Osteocyte (in vitro differentiated cells): Measurements from ENCODE around the gene DENND1A. TPM values are rescaled to one million over a fixed set of nuclear protein-coding genes. Genes with fewer than 3 reads are reported as not detected.

Experiments
- DNase-seq: peaks from one replicate; pipeline ENCODE4 v3.0.0; 2021; ENCODE audit warnings: mixed read lengths; ENCODE audit not compliant: unreplicated experiment; ENCODE audit errors: extremely low spot score
- H3K27ac Mint-ChIP-seq: one replicate; pipeline ENCODE4 v1.8.0; 2021; ENCODE audit warnings: mild to moderate bottlenecking, mixed read lengths; ENCODE audit not compliant: unreplicated experiment
- H3K27me3 Mint-ChIP-seq: one replicate; pipeline ENCODE4 v1.8.0; 2021; ENCODE audit warnings: mixed read lengths; ENCODE audit not compliant: unreplicated experiment
- H3K36me3 Mint-ChIP-seq: one replicate; pipeline ENCODE4 v1.8.0; 2021; ENCODE audit warnings: mixed read lengths; ENCODE audit not compliant: unreplicated experiment
- H3K4me1 Mint-ChIP-seq: one replicate; pipeline ENCODE4 v1.8.0; 2021; ENCODE audit warnings: mixed read lengths; ENCODE audit not compliant: unreplicated experiment
- H3K4me3 Mint-ChIP-seq: one replicate; pipeline ENCODE4 v1.8.0; 2021; ENCODE audit warnings: mild to moderate bottlenecking, moderate library complexity, mixed read lengths; ENCODE audit not compliant: unreplicated experiment
- H3K9me3 Mint-ChIP-seq: one replicate; pipeline ENCODE4 v1.8.0; 2021; ENCODE audit warnings: mixed read lengths; ENCODE audit not compliant: unreplicated experiment
- CTCF ChIP-seq: fragments of 200-600 bp; sonication (generic); IDR thresholded peaks from 2 replicates; pipeline ENCODE4 v1.5.0; 2021; ENCODE audit warnings: antibody characterized with exemption, mild to moderate bottlenecking, moderate library complexity
- total RNA-seq: library from RNA; stranded (reverse); gene quantifications from 2 replicates; pipeline ENCODE4 v1.2.1, GENCODE V29; 2021

The DENND1A gene
- total RNA-seq, 1 donor from 2014 or later: 19.8 TPM

GRCh38 chr9:123419721-123420591, 510.0 kb downstream of the DENND1A start:
- TF ChIP-seq CTCF: no peak
- DNase-seq: no peak
- no peaks in the 10 kb centered on the region for H3K4me1 Mint-ChIP-seq
- H3K9me3 Mint-ChIP-seq: no peaks in the 10 kb centered on the region
- H3K27ac Mint-ChIP-seq: no peak overlapping the region
- no peaks in the 10 kb centered on the region for H3K27me3 Mint-ChIP-seq
- peaks cover 15% of the 10 kb centered on the region for H3K36me3 Mint-ChIP-seq
- no peak overlapping the region for H3K4me3 Mint-ChIP-seq

GRCh38 chr9:123419091-123419490, 510.8 kb downstream of the DENND1A start:
- no peak overlapping the region for H3K27ac Mint-ChIP-seq

GRCh38 chr9:123418506-123418905, 511.4 kb downstream of the DENND1A start:
- Mint-ChIP-seq H3K4me1 (no peaks in the 10 kb centered on the region), H3K36me3 (peaks cover 15% of the 10 kb centered on the region), H3K4me3 (no peak overlapping the region), H3K27ac (no peak overlapping the region), H3K27me3 (no peaks in the 10 kb centered on the region), H3K9me3 (no peaks in the 10 kb centered on the region)
- no peak for TF ChIP-seq CTCF
- DNase-seq: no peak

More at GRCh38 chr9:123419091-123419490, 510.8 kb downstream of the DENND1A start:
- Mint-ChIP-seq H3K4me1 (no peaks in the 10 kb centered on the region), H3K27me3 (no peaks in the 10 kb centered on the region), H3K9me3 (no peaks in the 10 kb centered on the region), H3K36me3 (peaks cover 15% of the 10 kb centered on the region), H3K4me3 (no peak overlapping the region)
- no peak for TF ChIP-seq CTCF
- no peak for DNase-seq

- Mint-ChIP-seq H3K36me3 (peaks cover 15% of the 10 kb centered on the region), H3K4me1 (no peaks in the 10 kb centered on the region), H3K4me3 (no peak overlapping the region), H3K27me3 (no peaks in the 10 kb centered on the region), H3K27ac (no peak overlapping the region), H3K9me3 (no peaks in the 10 kb centered on the region)
- TF ChIP-seq CTCF: no peak
- DNase-seq: no peak
Observed at GRCh38 chr9:123418052-123418430, 511.9 kb downstream of the DENND1A start.

- peaks cover 15% of the 10 kb centered on the region for H3K36me3 Mint-ChIP-seq
- TF ChIP-seq CTCF: no peak
- H3K27me3 Mint-ChIP-seq: no peaks in the 10 kb centered on the region
- no peaks in the 10 kb centered on the region for H3K9me3 Mint-ChIP-seq
- no peak for DNase-seq
- no peak overlapping the region for H3K4me3 Mint-ChIP-seq
- H3K27ac Mint-ChIP-seq: no peak overlapping the region
- H3K4me1 Mint-ChIP-seq: no peaks in the 10 kb centered on the region
Observed at GRCh38 chr9:123417289-123418051, 512.5 kb downstream of the DENND1A start.
